Muscle layer of colon (tissue), 2 donors: ENCODE measurements around the gene FOXK2.

Experiments used
- H3K27ac ChIP-seq: one replicate; pipeline ENCODE4 v1.7.0; 2013; ENCODE audit warnings: low read depth, mild to moderate bottlenecking, low read length, moderate library complexity
- H3K27me3 ChIP-seq, 2 donors: one replicate each; pipeline ENCODE4 v1.7.0; 2013; ENCODE audit warnings: low read length in 2 of 2, mild to moderate bottlenecking in 2 of 2; ENCODE audit not compliant: insufficient read depth in 2 of 2, control insufficient read depth in 1 of 2
- H3K36me3 ChIP-seq: one replicate; pipeline ENCODE4 v1.7.0; 2013; ENCODE audit warnings: mild to moderate bottlenecking, low read length; ENCODE audit not compliant: insufficient read depth
- H3K4me1 ChIP-seq: one replicate; pipeline ENCODE4 v1.7.0; 2013; ENCODE audit warnings: mild to moderate bottlenecking, low read length; ENCODE audit not compliant: insufficient read depth
- H3K4me3 ChIP-seq, 2 donors: one replicate each; pipeline ENCODE4 v1.7.0; 2013; ENCODE audit warnings: low read length in 2 of 2, low read depth in 1 of 2, mild to moderate bottlenecking in 1 of 2, moderate library complexity in 1 of 2
- H3K9ac ChIP-seq: one replicate; pipeline ENCODE4 v1.7.0; 2013; ENCODE audit warnings: low read length
- H3K9me3 ChIP-seq: one replicate; pipeline ENCODE4 v1.7.0; 2013; ENCODE audit warnings: mild to moderate bottlenecking, low read length
- donor health status: abdominal sarcoma.
- donor health status: Adenocarcinoma of cecum.

Gene FOXK2

GRCh38 chr17:82623707-82624106 is 104.2 kb downstream of the FOXK2 start:
- Histone ChIP-seq H3K9ac (no peak overlapping the region), H3K27me3 (no peaks in the 10 kb centered on the region), H3K36me3 (peaks cover 57% of the 10 kb centered on the region), H3K4me3 (no peak overlapping the region), H3K27ac (no peak overlapping the region), H3K4me1 (no peaks in the 10 kb centered on the region), H3K9me3 (no peaks in the 10 kb centered on the region)

GRCh38 chr17:82627405-82627804 is 107.9 kb downstream of the FOXK2 start:
- H3K27me3 ChIP-seq: no peaks in the 10 kb centered on the region
- H3K4me1 ChIP-seq: no peaks in the 10 kb centered on the region
- H3K9me3 ChIP-seq: no peaks in the 10 kb centered on the region
- H3K27ac ChIP-seq: no peak overlapping the region
- H3K9ac ChIP-seq: no peak overlapping the region
- H3K36me3 ChIP-seq: peaks cover 48% of the 10 kb centered on the region
- no peak overlapping the region for H3K4me3 ChIP-seq

DNA sequence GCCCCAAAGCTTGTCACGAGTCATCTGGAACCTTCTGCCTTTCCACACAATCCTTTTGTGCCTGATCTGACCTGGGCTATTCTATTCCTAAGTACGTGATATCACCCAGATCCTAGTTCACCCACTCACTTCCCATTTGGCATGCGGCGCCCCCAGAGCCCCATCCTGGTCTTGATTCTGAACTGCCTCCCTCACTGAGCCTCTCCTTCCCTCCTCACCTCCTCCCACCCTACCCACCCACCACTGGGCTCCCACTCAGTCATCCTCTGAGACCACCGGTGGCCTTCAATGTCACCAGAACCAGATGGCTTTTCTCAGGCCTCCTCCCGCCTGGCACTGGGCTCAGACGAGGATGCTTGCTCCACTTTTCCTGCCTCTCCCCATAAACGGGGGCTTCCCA is 110.2 kb downstream of the FOXK2 start:
- Histone ChIP-seq H3K9ac (no peak overlapping the region), H3K9me3 (no peaks in the 10 kb centered on the region), H3K27me3 (no peaks in the 10 kb centered on the region), H3K36me3 (peaks cover 47% of the 10 kb centered on the region), H3K4me3 (no peak overlapping the region), H3K4me1 (no peaks in the 10 kb centered on the region), H3K27ac (no peak overlapping the region)

DNA sequence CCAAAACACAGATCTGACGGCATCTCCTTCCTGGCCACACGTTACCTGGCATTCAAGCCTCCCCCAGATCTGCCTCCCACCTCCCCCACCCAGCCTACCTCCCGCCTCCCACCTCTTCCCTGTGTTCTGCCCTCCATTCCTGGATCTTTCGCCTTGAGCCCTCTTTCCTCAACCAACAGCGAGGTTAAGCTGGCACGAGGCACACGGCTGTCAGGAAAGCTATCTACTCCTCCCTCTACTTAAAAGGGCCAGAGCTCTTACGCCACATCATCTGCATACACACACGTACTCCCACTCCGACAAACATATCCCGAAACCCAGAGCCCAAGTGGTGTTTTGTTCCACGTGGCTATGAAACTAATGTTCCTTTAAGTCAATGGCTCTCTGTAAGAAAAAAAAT is 110.7 kb downstream of the FOXK2 start:
- Histone ChIP-seq H3K9ac (no peak overlapping the region), H3K27ac (no peak overlapping the region), H3K9me3 (no peaks in the 10 kb centered on the region), H3K36me3 (peaks cover 43% of the 10 kb centered on the region), H3K27me3 (no peaks in the 10 kb centered on the region), H3K4me1 (no peaks in the 10 kb centered on the region), H3K4me3 (no peak overlapping the region)

DNA sequence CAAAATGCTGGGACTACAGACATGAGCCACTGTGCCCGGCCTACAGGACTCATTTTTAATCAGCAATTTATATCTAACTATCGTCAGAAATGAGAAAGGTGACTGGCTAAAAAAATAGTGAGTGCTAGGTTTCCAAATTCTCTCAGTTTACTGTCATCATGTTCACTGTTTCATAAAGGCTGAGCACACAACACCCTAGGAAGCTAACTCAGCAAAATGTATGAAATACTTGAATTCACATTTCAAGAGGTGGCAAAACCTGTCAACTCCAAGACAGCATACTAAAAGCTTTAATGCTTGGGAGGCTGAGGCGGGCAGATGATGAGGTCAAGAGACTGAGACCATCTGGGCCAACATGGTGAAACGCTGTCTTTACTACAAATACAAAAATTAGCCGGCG is 112.0 kb downstream of the FOXK2 start:
- Histone ChIP-seq H3K4me1 (no peaks in the 10 kb centered on the region), H3K4me3 (no peak overlapping the region), H3K9me3 (no peaks in the 10 kb centered on the region), H3K36me3 (peaks cover 36% of the 10 kb centered on the region), H3K27ac (no peak overlapping the region), H3K27me3 (no peaks in the 10 kb centered on the region), H3K9ac (no peak overlapping the region)

DNA sequence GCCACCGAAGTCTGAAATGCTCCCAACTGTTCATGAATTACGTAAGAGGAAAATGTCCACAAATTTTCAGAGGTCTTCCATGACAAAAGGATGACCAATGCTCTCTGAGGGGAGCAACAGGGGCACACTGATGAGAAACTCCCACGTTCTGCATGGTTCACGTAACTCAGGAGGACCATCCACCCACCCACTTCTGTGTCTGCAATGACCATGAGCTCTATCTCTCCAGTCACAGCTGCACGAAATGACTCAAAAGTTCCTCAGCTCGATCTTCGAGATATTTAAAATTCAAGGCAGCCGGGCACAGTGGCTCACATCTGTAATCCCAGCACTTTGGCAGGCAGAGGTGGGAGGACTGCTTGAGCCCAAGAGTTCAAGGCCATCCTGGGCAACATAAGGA is 112.9 kb downstream of the FOXK2 start:
- Histone ChIP-seq H3K9ac (no peak overlapping the region), H3K4me3 (no peak overlapping the region), H3K27me3 (no peaks in the 10 kb centered on the region), H3K4me1 (no peaks in the 10 kb centered on the region), H3K36me3 (peaks cover 31% of the 10 kb centered on the region), H3K27ac (no peak overlapping the region), H3K9me3 (no peaks in the 10 kb centered on the region)

- H3K4me3 ChIP-seq: no peak overlapping the region
- H3K36me3 ChIP-seq: peaks cover 22% of the 10 kb centered on the region
- no peak overlapping the region for H3K27ac ChIP-seq
These were observed 113.8 kb downstream of the FOXK2 start for GRCh38 chr17:82633343-82633742.

GRCh38 chr17:82636626-82637598 is 117.4 kb downstream of the FOXK2 start:
- Histone ChIP-seq H3K9me3 (no peaks in the 10 kb centered on the region), H3K36me3 (peaks cover 27% of the 10 kb centered on the region), H3K4me1 (no peaks in the 10 kb centered on the region), H3K27ac (no peak overlapping the region), H3K9ac (no peak overlapping the region), H3K4me3 (no peak overlapping the region), H3K27me3 (no peaks in the 10 kb centered on the region)

More at GRCh38 chr17:82633343-82633742, 113.8 kb downstream of the FOXK2 start:
- no peaks in the 10 kb centered on the region for H3K9me3 ChIP-seq
- no peaks in the 10 kb centered on the region for H3K4me1 ChIP-seq
- no peaks in the 10 kb centered on the region for H3K27me3 ChIP-seq
- no peak overlapping the region for H3K9ac ChIP-seq

GRCh38 chr17:82638183-82638773 is 118.7 kb downstream of the FOXK2 start:
- H3K36me3 ChIP-seq: peaks cover 33% of the 10 kb centered on the region
- no peak overlapping the region for H3K4me3 ChIP-seq
- no peak overlapping the region for H3K27ac ChIP-seq
- no peaks in the 10 kb centered on the region for H3K4me1 ChIP-seq
- no peaks in the 10 kb centered on the region for H3K27me3 ChIP-seq
- no peaks in the 10 kb centered on the region for H3K9me3 ChIP-seq
- H3K9ac ChIP-seq: no peak overlapping the region

DNA sequence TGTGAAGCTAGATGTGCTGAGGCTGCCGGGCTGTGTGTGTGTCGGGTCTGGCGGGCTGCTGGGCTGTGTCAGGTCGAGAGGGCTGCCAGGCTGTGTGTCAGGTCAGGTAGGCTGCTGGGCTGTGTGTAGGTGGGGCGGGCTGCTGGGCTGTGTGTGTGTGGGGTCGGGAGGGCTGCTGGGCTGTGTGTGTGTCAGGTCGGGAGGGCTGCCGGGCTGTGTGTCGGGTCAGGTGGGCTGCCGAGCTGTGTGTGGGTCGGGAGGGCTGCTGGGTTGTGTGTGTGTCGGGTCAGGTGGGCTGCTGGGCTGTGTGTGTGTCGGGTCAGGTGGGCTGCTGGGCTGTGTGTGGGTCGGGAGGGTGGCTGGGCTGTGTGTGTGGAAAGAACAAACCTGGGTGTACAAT is 120.1 kb downstream of the FOXK2 start:
- Histone ChIP-seq H3K4me1 (no peaks in the 10 kb centered on the region), H3K36me3 (peaks cover 40% of the 10 kb centered on the region), H3K4me3 (no peak overlapping the region)

DNA sequence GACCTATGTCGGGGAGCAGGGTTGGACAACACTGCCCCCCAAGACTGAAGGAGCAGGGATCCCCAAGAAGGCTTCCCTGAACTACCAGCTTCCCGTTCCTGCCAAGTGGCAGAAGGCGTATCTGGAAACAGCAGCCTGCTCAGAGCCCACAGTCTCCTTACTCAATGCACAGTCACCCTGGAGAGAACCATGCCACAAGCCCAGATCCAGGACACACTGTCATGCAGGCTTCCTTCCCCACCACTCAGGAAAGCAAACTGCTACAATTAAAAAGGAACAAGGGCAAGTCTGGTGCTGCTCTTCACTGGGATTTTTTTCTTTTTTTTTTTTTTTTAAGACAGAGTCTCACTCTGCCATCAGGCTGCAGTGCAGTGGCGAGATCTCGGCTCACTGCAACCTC is 120.5 kb downstream of the FOXK2 start:
- Histone ChIP-seq H3K9ac (no peak overlapping the region), H3K27ac (no peak overlapping the region), H3K9me3 (no peaks in the 10 kb centered on the region), H3K4me1 (no peaks in the 10 kb centered on the region), H3K36me3 (peaks cover 40% of the 10 kb centered on the region), H3K27me3 (no peaks in the 10 kb centered on the region), H3K4me3 (no peak overlapping the region)

More for the DNA sequence above, 120.1 kb downstream of the FOXK2 start:
- Histone ChIP-seq H3K27me3 (no peaks in the 10 kb centered on the region), H3K27ac (no peak overlapping the region), H3K9me3 (no peaks in the 10 kb centered on the region), H3K9ac (no peak overlapping the region)
